OCI-LY1 (cell line): Measurements from ENCODE around the gene MYEF2.

ENCODE experiments used
- H2AFZ ChIP-seq: fragments of 200-600 bp; sonication (generic), shearing (Covaris generic); 2 replicates; pipeline ENCODE4 v1.6.0; 2014; ENCODE audit warnings: antibody characterized with exemption, mild to moderate bottlenecking, low read length
- H3F3A ChIP-seq: fragments of 200-600 bp; sonication (generic), shearing (Covaris generic); 2 replicates; pipeline ENCODE4 v1.6.0; 2014; ENCODE audit warnings: mild to moderate bottlenecking, antibody characterized with exemption, low read length, moderate library complexity; ENCODE audit not compliant: insufficient read depth
- H3K27ac ChIP-seq: fragments of 200-600 bp; sonication (generic); 2 replicates; pipeline ENCODE4 v1.5.1; 2014; ENCODE audit warnings: low read length, mixed run types, mild to moderate bottlenecking, low read depth; ENCODE audit not compliant: poor library complexity, severe bottlenecking
- H3K27me3 ChIP-seq: fragments of 200-600 bp; sonication (generic); 2 replicates; pipeline ENCODE4 v1.6.0; 2014; ENCODE audit warnings: antibody characterized with exemption, mild to moderate bottlenecking, low read length, moderate library complexity; ENCODE audit not compliant: insufficient read depth
- H3K36me3 ChIP-seq: fragments of 200-600 bp; sonication (generic); 2 replicates; pipeline ENCODE4 v1.6.1; 2014; ENCODE audit warnings: mild to moderate bottlenecking, antibody characterized with exemption, low read length, moderate library complexity, mixed read lengths; ENCODE audit not compliant: insufficient read depth
- H3K4me1 ChIP-seq: fragments of 200-600 bp; sonication (generic); 2 replicates; pipeline ENCODE4 v1.5.1; 2014; ENCODE audit warnings: mild to moderate bottlenecking, low read length, moderate library complexity; ENCODE audit not compliant: insufficient read depth, severe bottlenecking
- H3K4me2 ChIP-seq: fragments of 200-600 bp; sonication (generic), shearing (Covaris generic); 2 replicates; pipeline ENCODE4 v1.6.1; 2014; ENCODE audit warnings: low read length
- H3K4me3 ChIP-seq: fragments of 200-600 bp; sonication (generic); 2 replicates; pipeline ENCODE4 v1.5.1; 2014; ENCODE audit warnings: low read length, low read depth, mild to moderate bottlenecking, mixed read lengths; ENCODE audit not compliant: poor library complexity, severe bottlenecking
- H3K79me2 ChIP-seq: fragments of 200-600 bp; shearing (Covaris generic); 2 replicates; pipeline ENCODE4 v1.6.1; 2016; ENCODE audit warnings: mixed run types, low read length, mixed read lengths; ENCODE audit not compliant: insufficient read depth
- H3K9ac ChIP-seq: fragments of 200-600 bp; sonication (generic), shearing (Covaris generic); 2 replicates; pipeline ENCODE4 v1.6.1; 2014; ENCODE audit warnings: mild to moderate bottlenecking, low read length, mixed read lengths
- H3K9me2 ChIP-seq: fragments of 200-600 bp; sonication (generic), shearing (Covaris generic); 2 replicates; pipeline ENCODE4 v1.6.1; 2014; ENCODE audit warnings: low read depth, mild to moderate bottlenecking, low read length, mixed read lengths
- H3K9me3 ChIP-seq: fragments of 200-600 bp; shearing (Covaris generic); 2 replicates; pipeline ENCODE4 v1.6.1; 2014; ENCODE audit warnings: low read length, mixed read lengths
- H4K20me1 ChIP-seq: fragments of 200-600 bp; sonication (generic), shearing (Covaris generic); 2 replicates; pipeline ENCODE4 v1.6.0; 2016; ENCODE audit warnings: mild to moderate bottlenecking, low read length; ENCODE audit not compliant: insufficient read depth
- EZH2 ChIP-seq: fragments of 200-600 bp; sonication (generic), shearing (Covaris generic); IDR thresholded peaks from 2 replicates; pipeline ENCODE4 v1.8.0; 2017; ENCODE audit warnings: borderline replicate concordance, mixed run types, mild to moderate bottlenecking, antibody characterized with exemption, low read length, moderate library complexity, mixed read lengths
- TF ChIP-seq, protein P1 (sequence below): fragments of 200-600 bp; sonication (generic), shearing (Covaris generic); IDR thresholded peaks from 2 replicates; pipeline ENCODE4 v1.5.1; 2017; ENCODE audit warnings: mild to moderate bottlenecking, antibody characterized with exemption, low read length, moderate library complexity, mixed read lengths

Gene MYEF2

DNA sequence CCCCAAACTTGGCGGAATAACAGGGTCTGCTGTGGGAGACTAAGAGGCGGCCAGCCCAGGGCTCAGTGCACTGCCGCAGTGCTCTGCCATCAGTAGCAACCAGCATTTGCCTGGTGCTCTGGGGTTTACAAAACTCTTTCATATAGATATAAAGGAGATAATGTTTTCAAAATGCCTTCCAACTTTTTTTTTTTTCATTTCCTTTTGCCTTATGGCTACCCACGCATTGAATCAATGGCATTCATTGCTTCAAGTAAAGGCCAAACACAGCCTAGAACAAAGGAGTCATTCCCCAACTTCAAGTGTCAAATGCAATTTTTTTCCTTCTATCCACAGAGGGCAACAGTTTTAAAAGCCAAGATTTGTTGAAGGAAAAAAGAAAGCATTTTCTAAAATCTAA, 68.9 kb downstream of the MYEF2 start:
- no peaks in the 10 kb centered on the region for H3K27me3 ChIP-seq
- no peaks in the 10 kb centered on the region for H3K9me2 ChIP-seq
- H3K4me2 ChIP-seq: no peak overlapping the region
- no peaks in the 10 kb centered on the region for H3K36me3 ChIP-seq
- no peaks in the 10 kb centered on the region for H3F3A ChIP-seq
- H3K9ac ChIP-seq: no peak overlapping the region
- H3K9me3 ChIP-seq: no peaks in the 10 kb centered on the region
- no peaks in the 10 kb centered on the region for H3K4me1 ChIP-seq
- TF ChIP-seq, protein P1, sequence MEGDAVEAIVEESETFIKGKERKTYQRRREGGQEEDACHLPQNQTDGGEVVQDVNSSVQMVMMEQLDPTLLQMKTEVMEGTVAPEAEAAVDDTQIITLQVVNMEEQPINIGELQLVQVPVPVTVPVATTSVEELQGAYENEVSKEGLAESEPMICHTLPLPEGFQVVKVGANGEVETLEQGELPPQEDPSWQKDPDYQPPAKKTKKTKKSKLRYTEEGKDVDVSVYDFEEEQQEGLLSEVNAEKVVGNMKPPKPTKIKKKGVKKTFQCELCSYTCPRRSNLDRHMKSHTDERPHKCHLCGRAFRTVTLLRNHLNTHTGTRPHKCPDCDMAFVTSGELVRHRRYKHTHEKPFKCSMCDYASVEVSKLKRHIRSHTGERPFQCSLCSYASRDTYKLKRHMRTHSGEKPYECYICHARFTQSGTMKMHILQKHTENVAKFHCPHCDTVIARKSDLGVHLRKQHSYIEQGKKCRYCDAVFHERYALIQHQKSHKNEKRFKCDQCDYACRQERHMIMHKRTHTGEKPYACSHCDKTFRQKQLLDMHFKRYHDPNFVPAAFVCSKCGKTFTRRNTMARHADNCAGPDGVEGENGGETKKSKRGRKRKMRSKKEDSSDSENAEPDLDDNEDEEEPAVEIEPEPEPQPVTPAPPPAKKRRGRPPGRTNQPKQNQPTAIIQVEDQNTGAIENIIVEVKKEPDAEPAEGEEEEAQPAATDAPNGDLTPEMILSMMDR: no peak
- no peak for TF ChIP-seq EZH2
- H3K27ac ChIP-seq: no peak overlapping the region
- no peak overlapping the region for H3K4me3 ChIP-seq
- no peak overlapping the region for H2AFZ ChIP-seq
- no peaks in the 10 kb centered on the region for H3K79me2 ChIP-seq
- no peaks in the 10 kb centered on the region for H4K20me1 ChIP-seq

DNA sequence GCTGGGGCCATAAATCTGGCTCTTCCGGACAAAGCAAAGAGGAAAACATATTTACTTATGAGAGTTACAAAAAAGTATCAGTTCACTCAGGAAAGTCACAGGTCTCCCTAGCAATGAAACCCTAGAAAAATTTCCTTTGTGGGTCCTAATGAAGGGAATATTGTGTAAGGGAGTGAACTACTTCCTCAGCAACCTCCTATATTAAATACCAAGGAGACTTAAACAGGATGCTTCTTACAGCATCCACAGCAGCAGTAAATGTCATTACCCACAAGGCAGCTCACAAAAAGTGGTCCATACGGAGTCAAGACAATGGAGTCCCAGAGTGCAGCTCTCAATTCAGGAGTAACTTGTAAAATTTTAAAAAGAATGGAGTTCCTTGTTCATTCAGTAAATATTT, 72.2 kb downstream of the MYEF2 start:
- H3K27me3 ChIP-seq: no peaks in the 10 kb centered on the region
- H3K4me2 ChIP-seq: no peak overlapping the region
- no peaks in the 10 kb centered on the region for H3F3A ChIP-seq
- no peak overlapping the region for H3K9ac ChIP-seq
- no peaks in the 10 kb centered on the region for H3K4me1 ChIP-seq
- H3K27ac ChIP-seq: no peak overlapping the region
- no peaks in the 10 kb centered on the region for H3K9me2 ChIP-seq
- H4K20me1 ChIP-seq: no peaks in the 10 kb centered on the region
- H3K79me2 ChIP-seq: no peaks in the 10 kb centered on the region
- no peak for TF ChIP-seq EZH2
- TF ChIP-seq, protein P1: no peak
- H3K4me3 ChIP-seq: no peak overlapping the region
- H2AFZ ChIP-seq: no peak overlapping the region
- H3K9me3 ChIP-seq: no peaks in the 10 kb centered on the region
- no peaks in the 10 kb centered on the region for H3K36me3 ChIP-seq

DNA sequence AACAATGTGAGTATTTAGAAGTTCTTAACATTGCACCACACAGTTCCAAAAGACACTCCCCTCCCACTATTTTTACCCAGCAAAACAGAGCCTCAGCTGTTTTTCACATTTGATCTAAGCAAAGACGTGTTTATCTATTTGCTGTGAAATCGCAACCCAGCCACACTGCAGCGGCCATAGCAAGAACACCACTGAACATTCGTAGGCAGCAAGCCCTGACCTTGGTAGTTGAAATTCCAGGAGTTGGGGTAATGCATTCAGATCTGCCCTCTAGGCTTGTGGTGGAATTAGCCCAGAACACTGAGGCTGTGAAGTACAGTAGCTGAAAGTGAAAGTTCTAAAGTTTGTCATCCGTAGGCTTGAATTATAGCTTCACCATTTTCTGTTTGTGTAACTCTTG, 74.4 kb downstream of the MYEF2 start:
- Histone ChIP-seq H4K20me1 (no peaks in the 10 kb centered on the region), H3K79me2 (no peaks in the 10 kb centered on the region), H3K4me3 (no peak overlapping the region), H3K27ac (no peak overlapping the region), H3K9me2 (no peaks in the 10 kb centered on the region), H3K4me1 (no peaks in the 10 kb centered on the region), H3F3A (no peaks in the 10 kb centered on the region), H3K27me3 (no peaks in the 10 kb centered on the region), H3K9ac (no peak overlapping the region), H2AFZ (no peak overlapping the region), H3K36me3 (no peaks in the 10 kb centered on the region), H3K9me3 (no peaks in the 10 kb centered on the region), H3K4me2 (no peak overlapping the region)
- TF ChIP-seq, protein P1: no peak
- no peak for TF ChIP-seq EZH2
